ENCODE measurements around the gene UBR4.

Gene UBR4

DNA sequence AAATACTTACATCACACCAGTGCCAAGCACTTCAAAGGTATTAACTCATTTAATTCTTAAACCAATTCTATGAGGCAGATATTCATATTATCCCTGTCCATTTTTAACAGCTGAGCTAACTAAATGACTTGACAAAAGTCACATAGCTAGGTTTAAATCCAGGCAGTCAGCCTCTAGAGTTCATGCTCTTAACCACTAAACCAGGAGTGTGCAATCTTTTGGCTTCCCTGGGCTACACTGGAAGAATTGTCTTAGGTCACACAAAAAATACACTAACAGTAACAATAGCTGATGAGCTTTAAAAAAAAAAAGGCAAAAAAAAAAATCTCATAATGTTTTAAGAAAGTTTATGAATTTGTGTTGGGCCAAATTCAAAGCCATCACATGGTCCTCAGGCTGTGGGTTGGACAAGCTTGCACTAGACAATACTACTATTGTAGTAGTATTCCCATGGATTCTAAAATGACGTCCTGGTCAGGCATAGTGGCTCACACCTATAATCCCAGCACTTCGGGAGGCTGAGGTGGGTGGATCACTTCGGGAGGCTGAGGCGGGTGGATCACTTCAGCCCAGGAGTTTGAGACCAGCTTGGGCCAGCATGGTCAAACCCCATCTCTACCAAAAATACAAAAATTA lies 10.0 kb downstream of the UBR4 start:
- Histone ChIP-seq H3K23ac (ENCODE audit: low read length in 2 of 2) (no peak overlapping the region), H3K18ac (ENCODE audit: low read depth in 1 of 2, low read length in 2 of 2) (peak overlapping the region in 1 of 2 experiments; percentile 35), H3K36me3 (ENCODE audit: control insufficient read depth in 1 of 2, insufficient read depth in 2 of 2, low read depth in 1 of 2, low read length in 2 of 2) (peaks cover 10 to 65% of the 10 kb centered on the region in 2 experiments), H3K4me2 (ENCODE audit: low read length, poor library complexity, severe bottlenecking) (no peak overlapping the region), H3K79me1 (replicated peaks; ENCODE audit: low read length, poor library complexity, severe bottlenecking) (peaks cover 17% of the 10 kb centered on the region), H3K27ac (ENCODE audit: low read length, poor library complexity, severe bottlenecking) (no peak overlapping the region), H4K8ac (ENCODE audit: low read length) (no peak overlapping the region), H3K4me3 (ENCODE audit: insufficient read depth in 1 of 2, low read depth in 1 of 2, low read length in 2 of 2) (no peak overlapping the region), H2BK15ac (ENCODE audit: low read depth, poor library complexity, severe bottlenecking) (no peak overlapping the region), H2BK5ac (ENCODE audit: low read depth, low read length, poor library complexity, severe bottlenecking) (no peak overlapping the region), H3K4ac (ENCODE audit: low read depth in 1 of 2, low read length in 2 of 2) (no peak overlapping the region), H2AK5ac (ENCODE audit: low read length, severe bottlenecking) (no peak overlapping the region), H3K14ac (ENCODE audit: low read length in 2 of 2) (no peak overlapping the region), H3K4me1 (ENCODE audit: control insufficient read depth, insufficient read depth, low read depth, low read length) (peaks cover 5% of the 10 kb centered on the region), H3K9ac (ENCODE audit: low read length) (no peak overlapping the region), H2BK120ac (ENCODE audit: low read depth, low read length) (no peak overlapping the region), H2AFZ (ENCODE audit: low read depth, low read length) (no peak overlapping the region), H3K27me3 (ENCODE audit: control insufficient read depth in 1 of 2, insufficient read depth in 1 of 2, low read length in 2 of 2) (no peaks in the 10 kb centered on the region), H3K9me3 (ENCODE audit: control insufficient read depth, low read length) (no peaks in the 10 kb centered on the region), H4K91ac (ENCODE audit: low read length) (no peak overlapping the region), H2BK12ac (ENCODE audit: low read length in 2 of 2) (no peak overlapping the region)
- 96% methylated on average over 4 of the region's 4 CpGs for WGBS
- DNase-seq, result no peak

DNA sequence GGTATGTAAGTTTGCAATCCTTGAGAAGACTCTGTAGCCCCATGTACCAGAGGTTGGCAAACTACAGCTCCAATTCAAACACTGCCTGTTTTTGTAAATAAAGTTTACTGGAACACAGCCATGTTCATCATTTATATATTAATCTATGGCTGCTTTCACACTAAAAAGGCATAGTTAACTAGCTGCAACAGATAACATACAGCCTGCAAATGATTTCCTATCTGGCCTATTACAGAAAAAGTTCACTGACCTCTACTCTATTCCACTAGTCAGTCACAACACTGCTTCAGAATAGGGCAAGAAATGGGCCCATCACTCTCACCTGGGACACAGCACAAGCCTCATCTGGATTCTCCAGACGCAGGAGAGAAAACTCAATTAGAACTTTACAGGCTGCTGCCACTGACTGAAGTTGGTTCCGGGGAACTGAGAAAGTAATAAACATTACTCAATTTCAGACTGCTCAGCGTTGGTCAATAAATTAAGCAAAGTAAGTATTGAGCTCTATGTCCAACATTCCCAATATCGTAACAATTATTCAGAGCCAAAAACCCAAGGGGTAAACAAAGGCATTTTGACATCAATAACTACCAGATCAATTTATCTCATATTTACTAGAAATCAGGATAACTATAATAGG lies 10.6 kb downstream of the UBR4 start:
- 83% methylated on average over 3 of the region's 4 CpGs for WGBS
- DNase-seq, result no peak
- no peak overlapping the region for H3K9ac ChIP-seq (ENCODE audit: low read length)

DNA sequence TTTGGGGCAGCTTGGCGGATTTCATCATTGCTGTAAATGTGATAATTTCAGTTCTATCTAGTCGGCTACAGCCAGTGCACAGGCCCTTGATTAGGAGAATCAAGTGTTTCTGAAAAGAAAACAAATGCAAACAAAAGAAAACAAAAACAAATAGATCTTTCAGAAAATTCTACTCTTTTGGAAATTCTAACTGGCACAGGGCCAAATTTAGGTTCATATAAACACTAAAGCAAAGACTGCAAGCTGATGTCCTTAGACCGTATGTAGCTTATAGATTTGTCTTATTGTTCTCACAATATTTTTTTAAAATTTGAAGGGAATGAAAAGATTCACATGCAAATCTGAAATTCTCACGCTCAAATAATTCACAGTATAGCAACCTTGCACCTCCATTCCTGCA lies 11.2 kb downstream of the UBR4 start:
- no peak overlapping the region for H4K8ac ChIP-seq (ENCODE audit: low read length)
- H2BK15ac ChIP-seq (ENCODE audit: low read depth, poor library complexity, severe bottlenecking), result no peak overlapping the region
- H2BK5ac ChIP-seq (ENCODE audit: low read depth, low read length, poor library complexity, severe bottlenecking), result no peak overlapping the region
- no peak overlapping the region for H2BK120ac ChIP-seq (ENCODE audit: low read depth, low read length)
- no peak overlapping the region for H2AFZ ChIP-seq (ENCODE audit: low read depth, low read length)
- no peak overlapping the region for H2AK5ac ChIP-seq (ENCODE audit: low read length, severe bottlenecking)
- no peaks in the 10 kb centered on the region for H3K27me3 ChIP-seq (ENCODE audit: control insufficient read depth in 1 of 2, insufficient read depth in 1 of 2, low read length in 2 of 2)
- DNase-seq, result no peak
- peaks cover 3% of the 10 kb centered on the region for H3K4me1 ChIP-seq (ENCODE audit: control insufficient read depth, insufficient read depth, low read depth, low read length)
- H3K4me2 ChIP-seq (ENCODE audit: low read length, poor library complexity, severe bottlenecking), result no peak overlapping the region
- H3K14ac ChIP-seq (ENCODE audit: low read length in 2 of 2), result no peak overlapping the region
- H3K23ac ChIP-seq (ENCODE audit: low read length in 2 of 2), result no peak overlapping the region
- H3K79me1 ChIP-seq (replicated peaks; ENCODE audit: low read length, poor library complexity, severe bottlenecking), result peaks cover 18% of the 10 kb centered on the region
- H3K36me3 ChIP-seq (ENCODE audit: control insufficient read depth in 1 of 2, insufficient read depth in 2 of 2, low read depth in 1 of 2, low read length in 2 of 2), result peaks cover 14 to 70% of the 10 kb centered on the region in 2 experiments
- H3K4me3 ChIP-seq (ENCODE audit: insufficient read depth in 1 of 2, low read depth in 1 of 2, low read length in 2 of 2), result no peak overlapping the region
- H3K9ac ChIP-seq (ENCODE audit: low read length), result no peak overlapping the region
- 95% methylated on average over 1 of the region's 4 CpGs for WGBS
- H3K18ac ChIP-seq (ENCODE audit: low read depth in 1 of 2, low read length in 2 of 2), result no peak overlapping the region
- no peak overlapping the region for H4K91ac ChIP-seq (ENCODE audit: low read length)
- no peak overlapping the region for H3K4ac ChIP-seq (ENCODE audit: low read depth in 1 of 2, low read length in 2 of 2)
- H2BK12ac ChIP-seq (ENCODE audit: low read length in 2 of 2), result no peak overlapping the region
- H3K27ac ChIP-seq (ENCODE audit: low read length, poor library complexity, severe bottlenecking), result no peak overlapping the region
- H3K9me3 ChIP-seq (ENCODE audit: control insufficient read depth, low read length), result no peaks in the 10 kb centered on the region

More for the DNA sequence above, 10.6 kb downstream of the UBR4 start:
- H3K4ac ChIP-seq (ENCODE audit: low read depth in 1 of 2, low read length in 2 of 2), result no peak overlapping the region
- H3K4me2 ChIP-seq (ENCODE audit: low read length, poor library complexity, severe bottlenecking), result no peak overlapping the region
- H2BK12ac ChIP-seq (ENCODE audit: low read length in 2 of 2), result no peak overlapping the region
- no peak overlapping the region for H2BK15ac ChIP-seq (ENCODE audit: low read depth, poor library complexity, severe bottlenecking)
- peaks cover 3% of the 10 kb centered on the region for H3K4me1 ChIP-seq (ENCODE audit: control insufficient read depth, insufficient read depth, low read depth, low read length)
- no peaks in the 10 kb centered on the region for H3K9me3 ChIP-seq (ENCODE audit: control insufficient read depth, low read length)
- no peak overlapping the region for H2AK5ac ChIP-seq (ENCODE audit: low read length, severe bottlenecking)
- peaks cover 10 to 65% of the 10 kb centered on the region in 2 experiments for H3K36me3 ChIP-seq (ENCODE audit: control insufficient read depth in 1 of 2, insufficient read depth in 2 of 2, low read depth in 1 of 2, low read length in 2 of 2)
- no peak overlapping the region for H3K18ac ChIP-seq (ENCODE audit: low read depth in 1 of 2, low read length in 2 of 2)
- H3K4me3 ChIP-seq (ENCODE audit: insufficient read depth in 1 of 2, low read depth in 1 of 2, low read length in 2 of 2), result no peak overlapping the region
- H3K27me3 ChIP-seq (ENCODE audit: control insufficient read depth in 1 of 2, insufficient read depth in 1 of 2, low read length in 2 of 2), result no peaks in the 10 kb centered on the region
- H2BK120ac ChIP-seq (ENCODE audit: low read depth, low read length), result no peak overlapping the region
- H2BK5ac ChIP-seq (ENCODE audit: low read depth, low read length, poor library complexity, severe bottlenecking), result no peak overlapping the region
- no peak overlapping the region for H2AFZ ChIP-seq (ENCODE audit: low read depth, low read length)
- H4K8ac ChIP-seq (ENCODE audit: low read length), result no peak overlapping the region
- no peak overlapping the region for H3K23ac ChIP-seq (ENCODE audit: low read length in 2 of 2)
- H4K91ac ChIP-seq (ENCODE audit: low read length), result no peak overlapping the region
- H3K14ac ChIP-seq (ENCODE audit: low read length in 2 of 2), result no peak overlapping the region
- H3K79me1 ChIP-seq (replicated peaks; ENCODE audit: low read length, poor library complexity, severe bottlenecking), result peaks cover 17% of the 10 kb centered on the region
- H3K27ac ChIP-seq (ENCODE audit: low read length, poor library complexity, severe bottlenecking), result no peak overlapping the region

DNA sequence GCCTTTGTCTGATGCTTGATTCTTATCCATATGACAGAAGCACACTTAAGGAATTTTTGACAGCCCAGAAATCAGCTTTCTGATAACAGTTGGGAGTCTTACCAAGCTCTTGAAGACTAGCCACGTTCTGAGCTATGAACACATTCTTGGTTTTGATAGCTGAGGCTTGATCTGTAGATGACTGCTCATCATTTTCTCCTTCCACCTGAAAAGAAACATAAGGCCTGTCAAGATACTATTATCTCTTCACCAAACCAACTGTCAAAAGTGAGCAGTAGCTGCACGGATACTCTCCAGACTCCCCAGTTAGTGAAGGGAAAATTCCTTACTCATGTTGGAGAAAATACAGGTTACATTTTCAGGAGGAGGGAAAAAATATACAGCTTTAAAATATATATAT lies 12.2 kb downstream of the UBR4 start:
- H3K4me2 ChIP-seq (ENCODE audit: low read length, poor library complexity, severe bottlenecking), result no peak overlapping the region
- no peak overlapping the region for H2AFZ ChIP-seq (ENCODE audit: low read depth, low read length)

More for the DNA sequence above, 12.2 kb downstream of the UBR4 start:
- no peak overlapping the region for H2BK5ac ChIP-seq (ENCODE audit: low read depth, low read length, poor library complexity, severe bottlenecking)
- no peak overlapping the region for H3K9ac ChIP-seq (ENCODE audit: low read length)
- no peak for DNase-seq
- no peak overlapping the region for H2AK5ac ChIP-seq (ENCODE audit: low read length, severe bottlenecking)
- no peak overlapping the region for H3K23ac ChIP-seq (ENCODE audit: low read length in 2 of 2)
- 89% methylated on average over 1 of the region's 2 CpGs for WGBS
- no peak overlapping the region for H2BK15ac ChIP-seq (ENCODE audit: low read depth, poor library complexity, severe bottlenecking)
- H3K14ac ChIP-seq (ENCODE audit: low read length in 2 of 2), result no peak overlapping the region
- H3K36me3 ChIP-seq (ENCODE audit: control insufficient read depth in 1 of 2, insufficient read depth in 2 of 2, low read depth in 1 of 2, low read length in 2 of 2), result peaks cover 17 to 80% of the 10 kb centered on the region in 2 experiments
- peaks cover 3% of the 10 kb centered on the region for H3K4me1 ChIP-seq (ENCODE audit: control insufficient read depth, insufficient read depth, low read depth, low read length)
- peaks cover 20% of the 10 kb centered on the region for H3K79me1 ChIP-seq (replicated peaks; ENCODE audit: low read length, poor library complexity, severe bottlenecking)
- no peak overlapping the region for H4K8ac ChIP-seq (ENCODE audit: low read length)
- no peak overlapping the region for H3K4me3 ChIP-seq (ENCODE audit: insufficient read depth in 1 of 2, low read depth in 1 of 2, low read length in 2 of 2)
- H2BK120ac ChIP-seq (ENCODE audit: low read depth, low read length), result no peak overlapping the region
- H3K9me3 ChIP-seq (ENCODE audit: control insufficient read depth, low read length), result no peaks in the 10 kb centered on the region
- no peak overlapping the region for H2BK12ac ChIP-seq (ENCODE audit: low read length in 2 of 2)
- H3K27ac ChIP-seq (ENCODE audit: low read length, poor library complexity, severe bottlenecking), result no peak overlapping the region
- H3K4ac ChIP-seq (ENCODE audit: low read depth in 1 of 2, low read length in 2 of 2), result no peak overlapping the region
- H3K18ac ChIP-seq (ENCODE audit: low read depth in 1 of 2, low read length in 2 of 2), result no peak overlapping the region
- no peak overlapping the region for H4K91ac ChIP-seq (ENCODE audit: low read length)
- H3K27me3 ChIP-seq (ENCODE audit: control insufficient read depth in 1 of 2, insufficient read depth in 1 of 2, low read length in 2 of 2), result no peaks in the 10 kb centered on the region

Data from mesenchymal stem cell (in vitro differentiated cells and primary cell).